ENCODE results near the gene GLB1L3.
A peak's percentile ranks its signal among the peaks of the same experiment; 100 is the strongest.

Gene GLB1L3

GRCh38 chr11:134275534-134276395 lies at the start of gene GLB1L3:
Gene GLB1L3, plus strand, starts transcription at chr11:134276379. Its CDS starts 362 bp downstream, at chr11:134276741.
- DNase-seq (ENCODE audit: low read depth): peak; percentile 72

GRCh38 chr11:134226806-134227325 lies 49.3 kb upstream of the GLB1L3 start:
- DNase-seq (ENCODE audit: low read depth): no peak

- no peak for DNase-seq (ENCODE audit: low read depth)
Measured at GRCh38 chr11:134228625-134229024, 47.6 kb upstream of the GLB1L3 start.

GRCh38 chr11:134229126-134229790 lies 46.9 kb upstream of the GLB1L3 start:
- no peak for DNase-seq (ENCODE audit: low read depth)

- DNase-seq (ENCODE audit: low read depth): no peak
Measured at GRCh38 chr11:134230339-134230738, 45.8 kb upstream of the GLB1L3 start.

- DNase-seq (ENCODE audit: low read depth): no peak
Measured at GRCh38 chr11:134231958-134232659, 44.1 kb upstream of the GLB1L3 start.

GRCh38 chr11:134233729-134234179 lies 42.4 kb upstream of the GLB1L3 start:
- DNase-seq (ENCODE audit: low read depth): no peak

- DNase-seq (ENCODE audit: low read depth): no peak
Measured at GRCh38 chr11:134235399-134235798, 40.8 kb upstream of the GLB1L3 start.

GRCh38 chr11:134236834-134237556 lies 39.2 kb upstream of the GLB1L3 start:
- DNase-seq (ENCODE audit: low read depth): no peak

- no peak for DNase-seq (ENCODE audit: low read depth)
Measured at GRCh38 chr11:134237557-134237922, 38.6 kb upstream of the GLB1L3 start.

GRCh38 chr11:134238956-134239355 lies 37.2 kb upstream of the GLB1L3 start:
- no peak for DNase-seq (ENCODE audit: low read depth)

- no peak for DNase-seq (ENCODE audit: low read depth)
Measured at GRCh38 chr11:134240592-134240991, 35.6 kb upstream of the GLB1L3 start.

- no peak for DNase-seq (ENCODE audit: low read depth)
Measured at GRCh38 chr11:134242376-134242775, 33.8 kb upstream of the GLB1L3 start.

GRCh38 chr11:134243913-134244312 lies 32.3 kb upstream of the GLB1L3 start:
- DNase-seq (ENCODE audit: low read depth): no peak

GRCh38 chr11:134244593-134244992 lies 31.6 kb upstream of the GLB1L3 start:
- no peak for DNase-seq (ENCODE audit: low read depth)

- DNase-seq (ENCODE audit: low read depth): no peak
Measured at GRCh38 chr11:134245434-134245833, 30.7 kb upstream of the GLB1L3 start.

GRCh38 chr11:134246100-134246499 lies 30.1 kb upstream of the GLB1L3 start:
- no peak for DNase-seq (ENCODE audit: low read depth)

GRCh38 chr11:134246678-134247077 lies 29.5 kb upstream of the GLB1L3 start:
- no peak for DNase-seq (ENCODE audit: low read depth)

GRCh38 chr11:134248910-134249480 lies 27.2 kb upstream of the GLB1L3 start:
- DNase-seq (ENCODE audit: low read depth): no peak

- no peak for DNase-seq (ENCODE audit: low read depth)
Measured at GRCh38 chr11:134250246-134250645, 25.9 kb upstream of the GLB1L3 start.

- no peak for DNase-seq (ENCODE audit: low read depth)
Measured at GRCh38 chr11:134250675-134251074, 25.5 kb upstream of the GLB1L3 start.
